H1 (cell line): ENCODE data around the gene EZH2. TPM values are rescaled to one million over a fixed set of nuclear protein-coding genes. Genes with fewer than 3 reads are reported as not detected.

Experiments
- CTCF ChIA-PET: fragments of 300-600 bp; sonication (Branson Sonifier 250); formaldehyde crosslinking; loops from one replicate; lab custom pipeline; 2021; ENCODE audit not compliant: partially characterized antibody; lab: Charles Lee
- POLR2A ChIA-PET: fragments of 300-600 bp; sonication (Branson Sonifier 250); formaldehyde crosslinking; loops from one replicate; lab custom pipeline; 2021; ENCODE audit warnings: inconsistent platforms; ENCODE audit not compliant: partially characterized antibody; lab: Charles Lee
- DNase-seq, 2 experiments: peaks; one replicate each; pipeline versions ENCODE4 v3.0.0 to v3.0.0-alpha.2; 2010 to 2022; ENCODE audit warnings: low spot score in 2 of 2, low read depth in 1 of 2, mixed read lengths in 1 of 2
- FAIRE-seq: peaks from 2 replicates; lab custom pipeline; 2011; peaks lifted over from hg19 to GRCh38; lab: Jason Lieb, UNC
- H2AFZ ChIP-seq: 2 replicates; pipeline ENCODE4 v1.8.1; 2012; ENCODE audit warnings: low read length, inconsistent platforms
- H2AK5ac ChIP-seq: 2 replicates; pipeline ENCODE4 v1.6.1; 2013; ENCODE audit warnings: low read depth, low read length
- H2BK120ac ChIP-seq: replicated peaks from 2 replicates; pipeline ENCODE3; 2013; ENCODE audit warnings: low read depth, low read length, inconsistent platforms
- H2BK12ac ChIP-seq: 2 replicates; pipeline ENCODE4 v1.6.1; 2013; ENCODE audit warnings: low read depth, low read length
- H2BK15ac ChIP-seq: 2 replicates; pipeline ENCODE4 v1.6.1; 2013; ENCODE audit warnings: low read length
- H2BK20ac ChIP-seq: 2 replicates; pipeline ENCODE4 v1.6.1; 2013; ENCODE audit warnings: low read length
- H2BK5ac ChIP-seq: 2 replicates; pipeline ENCODE4 v1.6.1; 2013; ENCODE audit warnings: low read depth, low read length
- H3K14ac ChIP-seq: 2 replicates; pipeline ENCODE4 v1.6.1; 2013; ENCODE audit warnings: inconsistent platforms; ENCODE audit not compliant: insufficient read length
- H3K18ac ChIP-seq: 2 replicates; pipeline ENCODE4 v1.6.1; 2013; ENCODE audit warnings: low read length; ENCODE audit errors: extremely low read depth
- H3K23ac ChIP-seq: 2 replicates; pipeline ENCODE4 v1.6.1; 2013; ENCODE audit warnings: inconsistent platforms; ENCODE audit not compliant: insufficient read length
- H3K23me2 ChIP-seq: 2 replicates; pipeline ENCODE4 v1.6.1; 2013; ENCODE audit warnings: low read depth, low read length
- H3K27ac ChIP-seq: 2 replicates; pipeline ENCODE4 v1.6.1; 2011; ENCODE audit warnings: low read depth, low read length, inconsistent platforms
- H3K27me3 ChIP-seq, 4 experiments: replicated peaks in 1 of 4; 1 replicate in 1 of 4; 2 replicates in 3 of 4; pipeline versions ENCODE4 v1.6.1 to v1.8.1; 2011 to 2013; ENCODE audit warnings: low read length in 3 of 4, mild to moderate bottlenecking in 3 of 4, inconsistent platforms in 2 of 4, mixed read lengths in 2 of 4, moderate library complexity in 1 of 4; ENCODE audit not compliant: control insufficient read depth in 3 of 4, insufficient read depth in 3 of 4; ENCODE audit errors: extremely low read depth in 1 of 4
- H3K36me3 ChIP-seq, 4 experiments: 2 replicates each; pipeline versions ENCODE4 v1.6.1 to v1.8.1; 2011 to 2013; ENCODE audit warnings: mild to moderate bottlenecking in 4 of 4, low read length in 3 of 4, moderate library complexity in 2 of 4, control low read depth in 1 of 4, inconsistent platforms in 1 of 4; ENCODE audit not compliant: insufficient read depth in 4 of 4, control insufficient read depth in 2 of 4
- H3K4ac ChIP-seq: replicated peaks from 2 replicates; pipeline ENCODE3; 2013; ENCODE audit warnings: low read length, low read depth, mixed read lengths, inconsistent platforms; ENCODE audit not compliant: insufficient read length
- H3K4me1 ChIP-seq, 4 experiments: replicated peaks in 1 of 4; 1 replicate in 1 of 4; 2 replicates in 3 of 4; pipeline versions ENCODE4 v1.6.1 to v1.8.1; 2011 to 2013; ENCODE audit warnings: low read length in 3 of 4, inconsistent platforms in 2 of 4, mixed read lengths in 1 of 4; ENCODE audit not compliant: insufficient read depth in 4 of 4, control insufficient read depth in 3 of 4
- H3K4me2 ChIP-seq, 2 experiments: 2 replicates each; pipeline versions ENCODE4 v1.6.1 to v1.8.1; 2011 to 2013; ENCODE audit warnings: low read depth in 2 of 2, low read length in 2 of 2, control low read depth in 1 of 2, inconsistent platforms in 1 of 2, mild to moderate bottlenecking in 1 of 2; ENCODE audit not compliant: insufficient read depth in 1 of 2
- H3K4me3 ChIP-seq, 4 experiments: fragments of 200-600, 300-600 bp in 1 of 4; sonication (generic), shearing (Covaris generic), sonication (Bioruptor Twin) in 1 of 4; 2 replicates each; pipeline versions ENCODE4 v1.5.1 to v1.8.1; 2011 to 2016; ENCODE audit warnings: low read length in 4 of 4, low read depth in 3 of 4, control low read depth in 2 of 4, inconsistent platforms in 2 of 4, mild to moderate bottlenecking in 2 of 4, mixed read lengths in 1 of 4, moderate library complexity in 1 of 4; ENCODE audit not compliant: insufficient read depth in 2 of 4; ENCODE audit errors: extremely low read depth in 1 of 4
- H3K56ac ChIP-seq: replicated peaks from 2 replicates; pipeline ENCODE3; 2013; ENCODE audit warnings: low read depth, mild to moderate bottlenecking, mixed read lengths, low read length, inconsistent platforms; ENCODE audit not compliant: insufficient read length
- H3K79me1 ChIP-seq: 2 replicates; pipeline ENCODE4 v1.6.1; 2013; ENCODE audit warnings: low read depth, low read length, control low read depth
- H3K79me2 ChIP-seq, 2 experiments: 2 replicates each; pipeline versions ENCODE4 v1.6.1 to v1.8.1; 2012 to 2013; ENCODE audit warnings: low read length in 2 of 2, mild to moderate bottlenecking in 2 of 2, inconsistent platforms in 1 of 2; ENCODE audit not compliant: insufficient read depth in 2 of 2, control insufficient read depth in 1 of 2
- H3K9ac ChIP-seq, 4 experiments: replicated peaks in 1 of 4; 1 replicate in 1 of 4; 2 replicates in 3 of 4; pipeline versions ENCODE4 v1.6.1 to v1.8.1; 2011 to 2013; ENCODE audit warnings: low read depth in 3 of 4, low read length in 3 of 4, control low read depth in 2 of 4, mild to moderate bottlenecking in 2 of 4, moderate library complexity in 2 of 4, inconsistent platforms in 1 of 4; ENCODE audit errors: extremely low read depth in 1 of 4
- H3K9me3 ChIP-seq, 2 experiments: 2 replicates each; pipeline versions ENCODE4 v1.6.1 to v1.8.1; 2012 to 2013; ENCODE audit warnings: mild to moderate bottlenecking in 2 of 2, moderate library complexity in 2 of 2, control low read depth in 1 of 2, inconsistent platforms in 1 of 2, low read depth in 1 of 2, low read length in 1 of 2, mixed read lengths in 1 of 2; ENCODE audit not compliant: insufficient read depth in 2 of 2
- H4K20me1 ChIP-seq, 2 experiments: replicated peaks in 1 of 2; 2 replicates each; pipeline versions ENCODE3 to v1.8.1; 2011 to 2013; ENCODE audit warnings: inconsistent platforms in 2 of 2, low read length in 2 of 2, mild to moderate bottlenecking in 1 of 2; ENCODE audit not compliant: insufficient read depth in 2 of 2, control insufficient read depth in 1 of 2
- H4K5ac ChIP-seq: 2 replicates; pipeline ENCODE4 v1.6.1; 2013; ENCODE audit warnings: low read length, low read depth, mixed read lengths, inconsistent platforms; ENCODE audit not compliant: insufficient read length
- H4K8ac ChIP-seq: 2 replicates; pipeline ENCODE4 v1.8.0; 2013; ENCODE audit warnings: mild to moderate bottlenecking, moderate library complexity, low read length, inconsistent platforms; ENCODE audit not compliant: insufficient read depth; ENCODE audit errors: extremely low read depth
- H4K91ac ChIP-seq: replicated peaks from 2 replicates; pipeline ENCODE3; 2013; ENCODE audit warnings: low read length, mixed read lengths, inconsistent platforms; ENCODE audit not compliant: insufficient read length
- CHD2 ChIP-seq: IDR thresholded peaks from 2 replicates; pipeline ENCODE4 v1.6.1; 2012; ENCODE audit warnings: low read length, improper control_type of control experiment
- KDM4A ChIP-seq: IDR thresholded peaks from one replicate; pipeline ENCODE4 v1.7.1; 2012; ENCODE audit warnings: low read depth, mild to moderate bottlenecking, moderate library complexity, low read length, inconsistent platforms; ENCODE audit not compliant: severe bottlenecking
- KDM5A ChIP-seq: fragments of 200-600 bp; IDR thresholded peaks from 2 replicates; pipeline ENCODE4 v1.7.1; 2012; ENCODE audit warnings: mild to moderate bottlenecking, low read length, inconsistent platforms, mixed read lengths
- PHF8 ChIP-seq: fragments of 200-600 bp; sonication (generic); conservative IDR thresholded peaks from 2 replicates; pipeline ENCODE4 v1.7.1; 2012; ENCODE audit warnings: low read depth, mild to moderate bottlenecking, inconsistent platforms, low read length, moderate library complexity
- SP1 ChIP-seq: IDR thresholded peaks from 2 replicates; pipeline ENCODE4 v1.6.1; 2011; ENCODE audit warnings: low read depth, low read length
- SRF ChIP-seq: IDR thresholded peaks from 2 replicates; pipeline ENCODE4 v1.6.1; 2011; ENCODE audit warnings: mild to moderate bottlenecking, low read depth, low read length, moderate library complexity
- WGBS, 2 experiments: shearing (Covaris generic) in 1 of 2; methylation state at CpG; one replicate each; pipeline versions ENCODE4 v1.1.6 to v1.1.7; 2013 to 2015; ENCODE audit warnings: low lambda C conversion rate in 2 of 2, mixed read lengths in 2 of 2, inconsistent platforms in 1 of 2, low coverage in 1 of 2, missing lambda C conversion rate in 1 of 2; ENCODE audit not compliant: insufficient replicate concordance in 2 of 2, insufficient coverage in 1 of 2, insufficient read length in 1 of 2; ENCODE audit errors: extremely low coverage in 1 of 2, missing lambda C conversion rate in 1 of 2; 5-methylcytosine and 5-hydroxymethylcytosine counted together
- polyA plus RNA-seq, 7 experiments: library from polyadenylated mRNA; depleted of rRNA in 3 of 7; stranded (reverse) in 5 of 7; unstranded in 2 of 7; fragments of >200 nt in 5 of 7; fragments of 200-250 nt in 2 of 7; gene quantifications; 1 replicate in 5 of 7; 2 replicates in 1 of 7; 4 replicates in 1 of 7; pipeline versions ENCODE4 v1.2.1 to v1.2.3, GENCODE V29; 2011 to 2013; ENCODE audit warnings: missing spikeins in 2 of 7, mixed read lengths in 2 of 7
- total RNA-seq: library from RNA; stranded (reverse); fragmentation: NEBNext Ultra II Directional; extraction: Animal tissue kit (Norgen Biotek cat#: 25700); gene quantifications from 2 replicates; pipeline ENCODE4 v1.2.1, GENCODE V29; 2021

Gene EZH2
- total and polyA plus RNA-seq, 2 of the 8 experiments (the other 6 are each of a cell fraction or from before 2014, with no cell fraction given) = 28.9 to 49.0 TPM

- no peak overlapping the region for H3K56ac ChIP-seq
- no peaks in the 10 kb centered on the region for H3K79me2 ChIP-seq
- no peak overlapping the region for H2BK12ac ChIP-seq
- FAIRE-seq (no peak), DNase-seq (no peak)
- H4K5ac ChIP-seq = no peak overlapping the region
- WGBS, 2 experiments = 91% methylated on average over 3 of the region's 3 CpGs; no CpG with 5 or more reads in 1 of the 2 experiments
- H3K27ac ChIP-seq = no peak overlapping the region
- H3K4me1 ChIP-seq = peaks cover 0 to 1% (median 0%) of the 10 kb centered on the region in 4 experiments; a peak in 1 of 7 replicates
- H2AFZ ChIP-seq = no peak overlapping the region
- H3K9me3 ChIP-seq = peaks cover 0 to 3% of the 10 kb centered on the region in 2 experiments; a peak in 1 of 4 replicates
- H3K79me1 ChIP-seq = no peaks in the 10 kb centered on the region
- no peak overlapping the region for H3K14ac ChIP-seq
- no peaks in the 10 kb centered on the region for H3K23me2 ChIP-seq
- no peak overlapping the region for H3K4me2 ChIP-seq
- H4K8ac ChIP-seq = no peak overlapping the region
- no peak overlapping the region for H3K4me3 ChIP-seq
- H3K9ac ChIP-seq = no peak overlapping the region
- no peak overlapping the region for H3K4ac ChIP-seq
- no peak overlapping the region for H4K91ac ChIP-seq
- H3K23ac ChIP-seq = no peak overlapping the region
- no peak overlapping the region for H2BK120ac ChIP-seq
- ChIA-PET POLR2A (interaction anchor here (1.4 kb wide), 1 partner anchor 22 kb away, joined by 3 read pairs; no protein-coding TSS in a partner anchor), CTCF (interaction anchor here (1.2 kb wide), 1 partner anchor 10 kb away, joined by 3 read pairs; no protein-coding TSS in a partner anchor)
- H3K27me3 ChIP-seq = no peaks in the 10 kb centered on the region
- no peak overlapping the region for H2BK20ac ChIP-seq
- H2BK15ac ChIP-seq = no peak overlapping the region
- no peak overlapping the region for H2BK5ac ChIP-seq
- TF ChIP-seq SRF (no peak), SP1 (no peak), CHD2 (no peak), KDM4A (no peak), KDM5A (no peak), PHF8 (no peak)
- no peak overlapping the region for H2AK5ac ChIP-seq
- H3K18ac ChIP-seq = no peak overlapping the region
- H4K20me1 ChIP-seq = peaks cover 2 to 3% of the 10 kb centered on the region in 2 experiments
- H3K36me3 ChIP-seq = peaks cover 10 to 69% (median 48%) of the 10 kb centered on the region in 4 experiments
These were observed 89.6 kb downstream of the EZH2 start for GRCh38 chr7:148794476-148794875.
